CD4-positive, alpha-beta T cell treated with Interleukin-10 for 1 hour (primary cell): ENCODE results near the gene CRLF1.

Source experiments
- DNase-seq: peaks from one replicate; pipeline ENCODE4 v3.0.0-alpha.2; 2020

CRLF1 gene

GRCh38 chr19:18606281-18607225 lies at the start of gene CRLF1:
Gene CRLF1 (minus strand): TSS chr19:18606799. CDS start chr19:18606656, 143 bp downstream.
- no peak for DNase-seq

GRCh38 chr19:18655173-18655844 lies 48.7 kb upstream of the CRLF1 start:
- no peak for DNase-seq

GRCh38 chr19:18654469-18654868 lies 47.9 kb upstream of the CRLF1 start:
- no peak for DNase-seq

- no peak for DNase-seq
These were observed 47.3 kb upstream of the CRLF1 start for GRCh38 chr19:18653853-18654252.

GRCh38 chr19:18651733-18652132 lies 45.1 kb upstream of the CRLF1 start:
- DNase-seq = no peak

- no peak for DNase-seq
These were observed 44.7 kb upstream of the CRLF1 start for GRCh38 chr19:18651300-18651699.

GRCh38 chr19:18650468-18651041 lies 44.0 kb upstream of the CRLF1 start:
- DNase-seq = no peak

- DNase-seq = no peak
These were observed 43.4 kb upstream of the CRLF1 start for GRCh38 chr19:18650021-18650390.

- DNase-seq = no peak
These were observed 42.9 kb upstream of the CRLF1 start for GRCh38 chr19:18649371-18650020.

- DNase-seq = no peak
These were observed 42.3 kb upstream of the CRLF1 start for GRCh38 chr19:18648973-18649315.

GRCh38 chr19:18647807-18648206 lies 41.2 kb upstream of the CRLF1 start:
- no peak for DNase-seq

GRCh38 chr19:18647371-18647767 lies 40.8 kb upstream of the CRLF1 start:
- DNase-seq = no peak

GRCh38 chr19:18646535-18647370 lies 40.2 kb upstream of the CRLF1 start:
- DNase-seq = no peak

- no peak for DNase-seq
These were observed 38.5 kb upstream of the CRLF1 start for GRCh38 chr19:18645035-18645511.

GRCh38 chr19:18644196-18645034 lies 37.8 kb upstream of the CRLF1 start:
- DNase-seq = no peak

- DNase-seq = no peak
These were observed 33.2 kb upstream of the CRLF1 start for GRCh38 chr19:18639706-18640243.

GRCh38 chr19:18637673-18638630 lies 31.4 kb upstream of the CRLF1 start:
- DNase-seq = peak; percentile 12

GRCh38 chr19:18636969-18637629 lies 30.5 kb upstream of the CRLF1 start, which contains the start of gene KLHL26:
Gene KLHL26 (plus strand): TSS chr19:18637028. CDS start chr19:18637055, 27 bp downstream.
- DNase-seq = no peak
